LNCaP clone FGC (cell line): ENCODE results near the gene PCSK7.
"Not testable (repeated sequence)": the region's sequence is repeated elsewhere in the genome, so short reads cannot be mapped to it uniquely, and the experiment has no call there.

Source experiments
- DNase-seq: peaks from one replicate; pipeline ENCODE4 v3.0.0-alpha.2; 2011; ENCODE audit warnings: low read depth
- H3K4me3 ChIP-seq: 2 replicates; pipeline ENCODE4 v1.5.1; 2011; ENCODE audit warnings: mild to moderate bottlenecking, low read depth, low read length, control low read depth
- CTCF ChIP-seq: IDR thresholded peaks from 2 replicates; pipeline ENCODE4 v1.5.1; 2012; ENCODE audit warnings: mild to moderate bottlenecking; ENCODE audit not compliant: control insufficient read depth, insufficient read depth; ENCODE audit errors: extremely low read depth

Gene PCSK7

GRCh38 chr11:117271208-117271607, 39.3 kb upstream of the PCSK7 start:
- H3K4me3 ChIP-seq = no peak overlapping the region
- no peak for TF ChIP-seq CTCF
- DNase-seq = no peak

- no peak overlapping the region for H3K4me3 ChIP-seq
- DNase-seq = no peak
- TF ChIP-seq CTCF = no peak
Observed at GRCh38 chr11:117269856-117270255, 38.0 kb upstream of the PCSK7 start.

- H3K4me3 ChIP-seq = no peak overlapping the region
- TF ChIP-seq CTCF = no peak
- DNase-seq = no peak
Observed at GRCh38 chr11:117265745-117266144, 33.9 kb upstream of the PCSK7 start.

GRCh38 chr11:117264624-117265323, 32.9 kb upstream of the PCSK7 start:
- not testable (repeated sequence) for H3K4me3 ChIP-seq, DNase-seq

GRCh38 chr11:117259417-117259816, 27.5 kb upstream of the PCSK7 start:
- DNase-seq = no peak
- H3K4me3 ChIP-seq = no peak overlapping the region
- TF ChIP-seq CTCF = no peak

GRCh38 chr11:117258576-117258975, 26.7 kb upstream of the PCSK7 start:
- no peak for DNase-seq
- no peak overlapping the region for H3K4me3 ChIP-seq
- TF ChIP-seq CTCF = no peak

GRCh38 chr11:117256573-117256972, 24.7 kb upstream of the PCSK7 start:
- TF ChIP-seq CTCF = no peak
- H3K4me3 ChIP-seq = no peak overlapping the region
- DNase-seq = no peak
